H9 (cell line): ENCODE data around the gene TMIGD2. TPM values are rescaled to one million over a fixed set of nuclear protein-coding genes. Genes with fewer than 3 reads are reported as not detected.

Experiments
- DNase-seq: peaks from one replicate; pipeline ENCODE4 v3.0.0-alpha.2; 2017
- H2AFZ ChIP-seq: one replicate; pipeline ENCODE4 v1.6.1; 2013; ENCODE audit warnings: mild to moderate bottlenecking, low read length, control low read depth, moderate library complexity
- H2AK5ac ChIP-seq: 2 replicates; pipeline ENCODE4 v1.6.1; 2013; ENCODE audit warnings: low read length, control low read depth, mixed read lengths; ENCODE audit not compliant: insufficient read length
- H2BK120ac ChIP-seq: one replicate; pipeline ENCODE4 v1.6.1; 2013; ENCODE audit warnings: low read depth, mild to moderate bottlenecking, low read length, control low read depth, inconsistent platforms; ENCODE audit not compliant: poor library complexity, severe bottlenecking
- H2BK12ac ChIP-seq: 2 replicates; pipeline ENCODE4 v1.6.1; 2013; ENCODE audit warnings: low read length, control low read depth, mixed read lengths, low read depth; ENCODE audit not compliant: insufficient read length
- H2BK15ac ChIP-seq: 2 replicates; pipeline ENCODE4 v1.6.1; 2013; ENCODE audit warnings: low read depth, low read length, control low read depth
- H2BK20ac ChIP-seq: one replicate; pipeline ENCODE4 v1.6.1; 2013; ENCODE audit warnings: low read depth, mild to moderate bottlenecking, low read length, control low read depth, inconsistent platforms; ENCODE audit not compliant: poor library complexity, severe bottlenecking
- H2BK5ac ChIP-seq: 2 replicates; pipeline ENCODE4 v1.6.1; 2013; ENCODE audit warnings: low read length, control low read depth, mixed read lengths; ENCODE audit not compliant: insufficient read length
- H3K14ac ChIP-seq: 2 replicates; pipeline ENCODE4 v1.6.1; 2013; ENCODE audit warnings: low read length, control low read depth; ENCODE audit not compliant: insufficient read depth
- H3K18ac ChIP-seq: 2 replicates; pipeline ENCODE4 v1.6.1; 2013; ENCODE audit warnings: low read depth, mild to moderate bottlenecking, mixed read lengths, low read length, control low read depth; ENCODE audit not compliant: insufficient read length
- H3K23ac ChIP-seq: 2 replicates; pipeline ENCODE4 v1.6.1; 2013; ENCODE audit warnings: low read length, control low read depth, mixed read lengths, low read depth; ENCODE audit not compliant: insufficient read length
- H3K23me2 ChIP-seq: 2 replicates; pipeline ENCODE4 v1.6.1; 2013; ENCODE audit warnings: low read depth, mild to moderate bottlenecking, mixed read lengths, low read length, control low read depth; ENCODE audit not compliant: insufficient read length, poor library complexity, severe bottlenecking
- H3K27ac ChIP-seq: 2 replicates; pipeline ENCODE4 v1.5.1; 2013; ENCODE audit warnings: low read length, control low read depth, mixed read lengths, low read depth; ENCODE audit not compliant: insufficient read length
- H3K27me3 ChIP-seq: 2 replicates; pipeline ENCODE4 v1.6.1; 2013; ENCODE audit warnings: low read length, control low read depth, inconsistent platforms; ENCODE audit not compliant: insufficient read depth
- H3K4ac ChIP-seq: 2 replicates; pipeline ENCODE4 v1.6.1; 2013; ENCODE audit warnings: low read depth, mild to moderate bottlenecking, control low read depth, inconsistent platforms, low read length, moderate library complexity
- H3K4me1 ChIP-seq: 2 replicates; pipeline ENCODE4 v1.6.1; 2013; ENCODE audit warnings: low read length, control low read depth, inconsistent platforms; ENCODE audit not compliant: insufficient read depth
- H3K4me2 ChIP-seq: 2 replicates; pipeline ENCODE4 v1.6.1; 2013; ENCODE audit warnings: low read length, control low read depth, mixed read lengths; ENCODE audit not compliant: insufficient read length, insufficient read depth
- H3K56ac ChIP-seq: 2 replicates; pipeline ENCODE4 v1.6.1; 2013; ENCODE audit warnings: low read depth, mild to moderate bottlenecking, mixed read lengths, low read length, control low read depth; ENCODE audit not compliant: insufficient read length
- H3K79me1 ChIP-seq: 2 replicates; pipeline ENCODE4 v1.6.1; 2013; ENCODE audit warnings: low read depth, mild to moderate bottlenecking, moderate library complexity, low read length, control low read depth, inconsistent platforms; ENCODE audit not compliant: insufficient read depth, poor library complexity, severe bottlenecking
- H3K79me2 ChIP-seq: 2 replicates; pipeline ENCODE4 v1.6.1; 2013; ENCODE audit warnings: low read length, control low read depth, inconsistent platforms; ENCODE audit not compliant: insufficient read depth
- H3K9ac ChIP-seq: 2 replicates; pipeline ENCODE4 v1.6.1; 2013; ENCODE audit warnings: low read length, control low read depth, mixed read lengths; ENCODE audit not compliant: insufficient read length; ENCODE audit errors: extremely low read depth
- H3K9me3 ChIP-seq: one replicate; pipeline ENCODE4 v1.6.1; 2013; ENCODE audit warnings: low read depth, low read length, inconsistent platforms; ENCODE audit not compliant: control insufficient read depth
- H3T11ph ChIP-seq: one replicate; pipeline ENCODE4 v1.6.1; 2013; ENCODE audit warnings: mild to moderate bottlenecking, low read length, control low read depth, inconsistent platforms
- H4K20me1 ChIP-seq: one replicate; pipeline ENCODE4 v1.6.1; 2013; ENCODE audit not compliant: control insufficient read depth, insufficient read length, insufficient read depth
- H4K5ac ChIP-seq: 2 replicates; pipeline ENCODE4 v1.6.1; 2013; ENCODE audit warnings: low read depth, mild to moderate bottlenecking, mixed read lengths, low read length, control low read depth; ENCODE audit not compliant: insufficient read length
- H4K8ac ChIP-seq: replicated peaks from 2 replicates; pipeline ENCODE4 v1.6.1; 2013; ENCODE audit warnings: low read length, control low read depth, mixed read lengths, low read depth; ENCODE audit not compliant: insufficient read length
- H4K91ac ChIP-seq: 2 replicates; pipeline ENCODE4 v1.6.1; 2013; ENCODE audit warnings: low read depth, mild to moderate bottlenecking, moderate library complexity, mixed read lengths, low read length, control low read depth; ENCODE audit not compliant: insufficient read length
- H3K27ac Mint-ChIP-seq, 3 experiments: 2 replicates in 2 of 3; 3 replicates in 1 of 3; pipeline ENCODE4 v1.8.0; 2020 to 2021; ENCODE audit warnings: mixed read lengths in 3 of 3, mild to moderate bottlenecking in 1 of 3, moderate library complexity in 1 of 3
- H3K27me3 Mint-ChIP-seq: 2 replicates; pipeline ENCODE4 v1.8.0; 2021; ENCODE audit warnings: low read depth, mild to moderate bottlenecking, moderate library complexity, mixed read lengths
- H3K36me3 Mint-ChIP-seq, 3 experiments: 2 replicates in 2 of 3; 3 replicates in 1 of 3; pipeline ENCODE4 v1.8.0; 2020 to 2021; ENCODE audit warnings: low read depth in 3 of 3, mixed read lengths in 3 of 3; ENCODE audit not compliant: insufficient read depth in 1 of 3
- H3K4me1 Mint-ChIP-seq, 2 experiments: 2 replicates each; pipeline ENCODE4 v1.8.0; 2020; ENCODE audit warnings: mixed read lengths in 2 of 2
- H3K4me3 Mint-ChIP-seq, 2 experiments: 2 replicates in 1 of 2; 3 replicates in 1 of 2; pipeline ENCODE4 v1.8.0; 2020 to 2021; ENCODE audit warnings: mild to moderate bottlenecking in 2 of 2, mixed read lengths in 2 of 2, moderate library complexity in 1 of 2
- H3K9me3 Mint-ChIP-seq, 2 experiments: 2 replicates in 1 of 2; 3 replicates in 1 of 2; pipeline ENCODE4 v1.8.0; 2020; ENCODE audit warnings: mild to moderate bottlenecking in 2 of 2, mixed read lengths in 2 of 2, moderate library complexity in 1 of 2
- CTCF ChIP-seq: fragments of 200-600 bp; sonication (generic); conservative IDR thresholded peaks from 3 replicates; pipeline ENCODE4 v1.8.0; 2021; ENCODE audit warnings: antibody characterized with exemption, mild to moderate bottlenecking
- WGBS: extraction: QIAGEN DNeasy Blood & Tissue Kit; methylation state at CpG from one replicate; pipeline ENCODE4 v1.1.7; 2013; ENCODE audit warnings: missing lambda C conversion rate, low lambda C conversion rate, mixed read lengths; ENCODE audit not compliant: insufficient read length; ENCODE audit errors: extremely low coverage; 5-methylcytosine and 5-hydroxymethylcytosine counted together
- total RNA-seq: library from RNA; stranded (reverse); gene quantifications from 2 replicates; pipeline ENCODE4 v1.2.1, GENCODE V29; 2021

Gene TMIGD2
- total RNA-seq, 1 experiment from 2014 or later = 0.26 TPM

DNA sequence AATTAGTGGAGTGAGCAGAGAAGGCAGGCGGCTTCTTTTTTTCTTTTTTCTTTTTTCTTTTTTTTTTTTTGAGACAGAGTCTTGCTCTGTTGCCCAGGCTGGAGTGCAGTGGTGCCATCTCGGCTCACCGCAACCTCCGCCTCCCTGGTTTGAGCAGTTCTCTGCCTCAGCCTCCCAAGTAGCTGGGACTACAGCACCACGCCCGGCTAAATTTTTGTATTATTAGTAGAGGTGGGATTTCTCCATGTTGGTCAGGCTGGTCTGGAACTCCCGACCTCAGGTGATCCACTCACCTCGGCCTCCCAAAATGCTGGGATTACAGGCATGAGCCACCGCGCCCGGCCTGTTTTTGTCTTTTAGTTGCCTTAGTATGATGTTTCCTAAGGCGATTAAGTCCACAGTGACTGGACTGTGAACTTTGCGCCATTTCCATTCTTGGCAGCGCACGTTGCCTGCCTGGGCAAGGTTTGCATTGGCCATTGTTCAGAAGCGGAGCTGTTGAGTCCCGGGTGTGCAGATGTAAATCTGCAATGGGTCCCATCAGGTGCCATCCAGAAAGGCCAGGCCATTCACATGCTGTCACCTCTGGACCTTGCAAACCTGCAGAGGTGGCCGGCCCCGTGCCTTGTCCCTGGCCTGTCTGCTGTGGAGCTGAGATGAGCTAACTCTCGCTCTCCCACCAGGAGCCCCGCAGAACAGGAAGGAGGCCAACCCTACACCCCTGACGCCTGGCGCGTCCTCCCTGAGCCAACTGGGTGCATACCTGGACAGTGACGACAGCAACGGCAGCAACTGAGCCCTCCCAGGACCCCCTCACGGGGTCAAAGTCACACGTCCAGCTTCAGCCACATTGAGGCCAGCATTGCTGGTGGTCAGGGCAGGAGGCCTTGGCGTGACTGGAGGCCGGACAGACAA lies 34.0 kb downstream of the TMIGD2 start:
- no peak overlapping the region for H2BK12ac ChIP-seq
- no peaks in the 10 kb centered on the region for H4K20me1 ChIP-seq
- H3K4me1 ChIP-seq = no peaks in the 10 kb centered on the region
- H3K27ac ChIP-seq = no peak overlapping the region
- no peak overlapping the region for H3K9ac ChIP-seq
- no peak overlapping the region for H2BK15ac ChIP-seq
- H3K14ac ChIP-seq = no peak overlapping the region
- H3K4me2 ChIP-seq = no peak overlapping the region
- H2BK120ac ChIP-seq = no peak overlapping the region
- no peaks in the 10 kb centered on the region for H3K27me3 Mint-ChIP-seq
- no peak for TF ChIP-seq CTCF
- no peaks in the 10 kb centered on the region for H3K79me2 ChIP-seq
- H4K91ac ChIP-seq = no peak overlapping the region
- H3K4me1 Mint-ChIP-seq = peaks cover 2 to 5% of the 10 kb centered on the region in 2 experiments; a peak in 3 of 4 replicates
- no peak overlapping the region for H2AK5ac ChIP-seq
- no CpG with 5 or more reads among the region's 30 CpGs for WGBS
- peaks cover 10 to 50% (median 28%) of the 10 kb centered on the region in 3 experiments; a peak in 6 of 7 replicates for H3K36me3 Mint-ChIP-seq
- no peaks in the 10 kb centered on the region for H3K9me3 ChIP-seq
- H3T11ph ChIP-seq = no peak overlapping the region
- H3K18ac ChIP-seq = no peak overlapping the region
- no peak overlapping the region for H3K4me3 Mint-ChIP-seq
- H2BK20ac ChIP-seq = no peak overlapping the region
- DNase-seq = no peak
- no peak overlapping the region for H3K23ac ChIP-seq
- H3K4ac ChIP-seq = no peak overlapping the region
- H3K56ac ChIP-seq = no peak overlapping the region
- no peak overlapping the region for H4K5ac ChIP-seq
- no peak overlapping the region for H3K27ac Mint-ChIP-seq
- no peak overlapping the region for H2BK5ac ChIP-seq
- no peak overlapping the region for H4K8ac ChIP-seq
- H2AFZ ChIP-seq = no peak overlapping the region
- H3K9me3 Mint-ChIP-seq = no peaks in the 10 kb centered on the region
- no peaks in the 10 kb centered on the region for H3K79me1 ChIP-seq
- H3K23me2 ChIP-seq = no peaks in the 10 kb centered on the region
- H3K27me3 ChIP-seq = no peaks in the 10 kb centered on the region
